ENCODE data around the gene CORO1C. TPM values are rescaled to one million over a fixed set of nuclear protein-coding genes. Genes with fewer than 3 reads are reported as not detected.

The CORO1C gene
- total RNA-seq, 4 donors from 2014 or later: 100 to 273 (median 154) TPM

- ATAC-seq (ENCODE audit: low FRiP score): no peak
- no peak for DNase-seq (ENCODE audit: low spot score)
- TF ChIP-seq, protein P1, sequence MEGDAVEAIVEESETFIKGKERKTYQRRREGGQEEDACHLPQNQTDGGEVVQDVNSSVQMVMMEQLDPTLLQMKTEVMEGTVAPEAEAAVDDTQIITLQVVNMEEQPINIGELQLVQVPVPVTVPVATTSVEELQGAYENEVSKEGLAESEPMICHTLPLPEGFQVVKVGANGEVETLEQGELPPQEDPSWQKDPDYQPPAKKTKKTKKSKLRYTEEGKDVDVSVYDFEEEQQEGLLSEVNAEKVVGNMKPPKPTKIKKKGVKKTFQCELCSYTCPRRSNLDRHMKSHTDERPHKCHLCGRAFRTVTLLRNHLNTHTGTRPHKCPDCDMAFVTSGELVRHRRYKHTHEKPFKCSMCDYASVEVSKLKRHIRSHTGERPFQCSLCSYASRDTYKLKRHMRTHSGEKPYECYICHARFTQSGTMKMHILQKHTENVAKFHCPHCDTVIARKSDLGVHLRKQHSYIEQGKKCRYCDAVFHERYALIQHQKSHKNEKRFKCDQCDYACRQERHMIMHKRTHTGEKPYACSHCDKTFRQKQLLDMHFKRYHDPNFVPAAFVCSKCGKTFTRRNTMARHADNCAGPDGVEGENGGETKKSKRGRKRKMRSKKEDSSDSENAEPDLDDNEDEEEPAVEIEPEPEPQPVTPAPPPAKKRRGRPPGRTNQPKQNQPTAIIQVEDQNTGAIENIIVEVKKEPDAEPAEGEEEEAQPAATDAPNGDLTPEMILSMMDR (IDR thresholded peaks at IDR 0.05): no peak
These were observed 117.8 kb downstream of the CORO1C start for GRCh38 chr12:108613548-108613947.

DNA sequence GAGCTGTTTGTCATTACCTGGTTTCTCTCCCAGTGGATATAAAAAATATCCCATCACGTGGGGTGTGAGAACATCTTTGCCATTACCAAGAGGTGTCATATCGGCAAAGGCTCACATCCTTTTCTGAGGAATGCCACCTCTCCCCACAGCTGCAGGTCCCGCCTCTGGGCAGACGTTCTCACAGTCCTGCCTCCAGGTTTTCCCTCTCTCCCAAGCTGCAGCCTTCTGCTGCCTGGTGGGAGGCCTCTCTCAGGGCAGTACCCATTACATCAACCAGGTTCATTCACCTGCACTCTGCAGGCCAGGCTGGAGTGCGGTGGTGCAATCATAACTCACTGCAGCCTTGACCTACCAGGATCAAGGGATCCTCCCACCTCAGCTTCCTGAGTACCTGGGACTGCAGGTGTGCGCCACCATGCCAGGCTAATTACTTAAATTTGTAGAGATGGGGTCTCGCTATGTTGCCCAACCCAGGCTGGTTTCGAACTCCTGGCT lies 118.5 kb downstream of the CORO1C start:
- TF ChIP-seq, protein P1 (IDR thresholded peaks at IDR 0.05): no peak
- ATAC-seq (ENCODE audit: low FRiP score): no peak
- DNase-seq (ENCODE audit: low spot score): no peak

- TF ChIP-seq, protein P1 (IDR thresholded peaks at IDR 0.05): no peak
- DNase-seq (ENCODE audit: low spot score) (no peak), ATAC-seq (ENCODE audit: low FRiP score) (peak; percentile 82)
These were observed 119.4 kb downstream of the CORO1C start for GRCh38 chr12:108611884-108612415.

DNA sequence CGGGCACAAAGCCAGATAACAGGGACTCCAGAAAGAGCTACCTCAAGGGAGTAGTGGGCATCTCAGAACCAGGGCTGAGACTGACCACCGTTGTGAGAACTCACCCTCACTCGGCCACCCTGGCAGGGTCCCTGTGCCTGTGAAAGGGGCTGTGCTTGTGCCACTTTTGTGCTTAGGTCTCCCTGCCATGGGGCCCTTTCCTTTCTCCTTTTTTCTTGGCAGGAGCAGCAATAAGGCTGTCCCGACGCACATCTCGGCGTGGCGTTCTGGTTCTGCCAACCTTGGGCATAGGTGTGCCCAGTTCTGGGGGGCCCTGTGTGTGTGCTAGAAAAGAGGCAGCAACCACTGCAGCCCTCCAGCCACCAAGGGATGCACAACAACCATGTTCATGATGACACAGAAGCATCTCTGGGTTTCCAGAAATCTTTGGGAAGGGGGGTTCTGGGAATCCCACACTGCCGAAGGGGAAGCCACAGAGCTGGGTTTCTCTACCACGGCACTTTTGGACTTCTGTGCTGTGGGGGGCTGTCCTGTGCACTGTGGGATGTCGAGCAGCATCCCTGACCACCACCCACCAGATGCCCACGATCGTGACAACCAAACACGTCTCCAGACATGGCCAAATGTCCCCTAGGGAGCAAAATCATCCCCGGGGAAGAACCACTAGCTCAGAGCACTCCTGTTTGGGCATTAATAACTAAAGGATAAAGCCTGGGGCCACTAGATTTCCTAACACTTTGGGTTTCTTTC lies 120.3 kb downstream of the CORO1C start:
- TF ChIP-seq, protein P1 (IDR thresholded peaks at IDR 0.05): no peak
- no peak for ATAC-seq (ENCODE audit: low FRiP score)
- DNase-seq (ENCODE audit: low spot score): no peak

DNA sequence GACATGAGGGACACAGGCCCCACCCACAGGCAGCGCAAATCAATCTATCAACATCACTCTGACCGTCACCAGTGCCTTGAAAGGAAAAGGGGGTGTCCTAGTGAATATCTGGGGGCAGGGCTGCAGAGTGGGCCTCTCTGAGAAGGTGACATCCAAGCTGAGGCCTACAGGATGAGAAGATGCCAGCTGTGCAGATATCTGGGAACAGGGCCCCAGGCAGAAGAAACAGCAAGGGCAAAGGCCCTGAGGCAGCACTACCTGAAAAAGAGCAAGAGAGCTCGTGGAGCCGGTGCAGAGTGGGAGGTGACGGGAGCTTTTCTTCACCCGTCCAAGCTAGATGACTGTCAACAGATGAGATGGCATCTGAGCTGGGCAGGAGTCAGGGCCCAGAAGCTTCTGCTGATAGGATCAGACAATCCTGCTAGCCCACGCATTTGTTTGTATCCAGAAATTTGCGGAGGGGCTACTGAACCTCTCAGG lies 120.9 kb downstream of the CORO1C start:
- DNase-seq (ENCODE audit: low spot score) (no peak), ATAC-seq (ENCODE audit: low FRiP score) (no peak)
- TF ChIP-seq, protein P1 (IDR thresholded peaks at IDR 0.05): no peak

DNA sequence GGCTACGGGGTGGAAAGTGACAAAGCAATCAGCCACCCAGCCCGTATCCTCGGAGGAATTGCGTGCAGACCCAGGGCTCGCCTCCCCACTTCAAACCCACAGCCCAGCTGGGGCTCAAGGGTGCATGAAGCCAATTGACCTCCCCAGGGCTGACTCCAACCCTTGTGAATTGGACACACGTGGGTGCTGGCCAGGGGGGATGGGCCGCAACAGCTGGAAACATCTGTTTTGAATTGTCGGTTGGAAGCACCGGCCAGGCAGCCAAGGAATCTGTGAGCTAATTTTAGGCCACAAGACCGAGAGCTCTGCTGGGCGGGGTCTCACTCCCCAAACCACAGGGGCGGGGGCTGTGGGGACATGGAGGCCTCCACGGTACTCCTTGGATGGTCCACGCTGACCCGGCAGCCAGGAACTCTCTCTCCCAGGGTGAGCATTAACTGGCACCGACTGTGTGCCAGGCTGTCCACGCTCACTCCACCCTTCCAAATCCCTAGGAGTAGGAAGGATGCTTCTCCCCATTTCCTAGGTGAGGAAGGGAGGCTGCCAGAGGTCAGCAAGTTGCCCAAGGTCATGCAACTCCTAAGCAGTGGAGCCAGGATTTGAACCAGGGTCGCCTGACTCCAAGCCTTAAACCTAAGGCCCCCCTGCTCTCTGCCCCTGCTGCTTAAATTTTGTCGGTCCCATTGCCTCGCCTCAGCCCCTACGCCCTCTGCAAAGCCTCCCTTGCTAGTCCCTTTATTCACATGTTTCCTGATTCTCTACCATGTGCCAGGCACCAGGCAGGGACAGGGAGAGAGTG lies 121.6 kb downstream of the CORO1C start:
- ATAC-seq (ENCODE audit: low FRiP score): no peak
- no peak for DNase-seq (ENCODE audit: low spot score)
- TF ChIP-seq, protein P1 (IDR thresholded peaks at IDR 0.05): no peak

All from omental fat pad (tissue), 4 donors.